Endothelial cell (in vitro differentiated cells): Measurements from ENCODE around the gene LARP1. TPM values are rescaled to one million over a fixed set of nuclear protein-coding genes. Genes with fewer than 3 reads are reported as not detected.
"Not testable (repeated sequence)": the region's sequence is repeated elsewhere in the genome, so short reads cannot be mapped to it uniquely, and the experiment has no call there.

Experiments used
- DNase-seq: peaks from one replicate; pipeline ENCODE4 v3.0.0; 2021; ENCODE audit warnings: low spot score
- H3K27ac Mint-ChIP-seq: one replicate; pipeline ENCODE4 v1.8.0; 2021; ENCODE audit warnings: mixed read lengths, inconsistent platforms; ENCODE audit not compliant: unreplicated experiment
- H3K27me3 Mint-ChIP-seq: one replicate; pipeline ENCODE4 v1.8.0; 2021; ENCODE audit warnings: mild to moderate bottlenecking, moderate library complexity, mixed read lengths, inconsistent platforms; ENCODE audit not compliant: unreplicated experiment
- H3K36me3 Mint-ChIP-seq: one replicate; pipeline ENCODE4 v1.8.0; 2021; ENCODE audit warnings: mild to moderate bottlenecking, low read depth, mixed read lengths, inconsistent platforms; ENCODE audit not compliant: unreplicated experiment
- H3K4me1 Mint-ChIP-seq: one replicate; pipeline ENCODE4 v1.8.0; 2021; ENCODE audit warnings: mild to moderate bottlenecking, mixed read lengths, inconsistent platforms; ENCODE audit not compliant: unreplicated experiment
- H3K4me3 Mint-ChIP-seq: one replicate; pipeline ENCODE4 v1.8.0; 2021; ENCODE audit warnings: mild to moderate bottlenecking, mixed read lengths, inconsistent platforms; ENCODE audit not compliant: unreplicated experiment
- H3K9me3 Mint-ChIP-seq: one replicate; pipeline ENCODE4 v1.8.0; 2021; ENCODE audit warnings: mixed read lengths, inconsistent platforms; ENCODE audit not compliant: unreplicated experiment
- total RNA-seq: library from RNA; stranded (reverse); fragmentation: NEBNext Ultra II Directional; extraction: Animal tissue kit (Norgen Biotek cat#: 25700); gene quantifications from one replicate; pipeline ENCODE4 v1.2.1, GENCODE V29; 2021; ENCODE audit not compliant: unreplicated experiment
- TF ChIP-seq, protein P1 (sequence below): fragments of 200-600 bp; sonication (generic); IDR thresholded peaks from one replicate; pipeline ENCODE4 v1.5.0; 2021; ENCODE audit warnings: antibody characterized with exemption; ENCODE audit not compliant: unreplicated experiment

LARP1 gene
- total RNA-seq, 1 donor from 2014 or later = 198 TPM

DNA sequence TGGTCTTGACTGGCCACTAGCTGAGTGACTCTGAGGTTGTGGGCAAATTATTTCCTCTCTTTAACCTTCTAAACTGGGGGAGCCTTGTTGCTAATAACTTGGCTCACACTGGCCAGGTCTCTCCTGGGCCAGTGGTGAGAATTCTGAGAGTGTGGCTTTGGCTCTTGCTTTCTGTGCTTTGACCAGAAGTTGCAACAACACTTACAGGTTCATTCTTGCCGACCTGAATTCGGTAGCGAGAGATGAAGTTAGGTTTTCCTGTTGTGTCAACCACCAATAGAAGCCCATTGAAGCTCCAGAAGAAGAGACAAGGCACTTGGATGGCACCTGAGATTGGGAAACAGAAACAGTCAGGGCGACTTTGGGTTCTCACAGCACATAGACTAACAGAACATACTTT is 75.4 kb downstream of the LARP1 start:
- Mint-ChIP-seq H3K27ac (no peak overlapping the region), H3K4me1 (peaks cover 5% of the 10 kb centered on the region), H3K4me3 (peak overlapping the region; percentile 47), H3K27me3 (peaks cover 2% of the 10 kb centered on the region), H3K36me3 (peaks cover 12% of the 10 kb centered on the region), H3K9me3 (no peaks in the 10 kb centered on the region)
- TF ChIP-seq, protein P1, sequence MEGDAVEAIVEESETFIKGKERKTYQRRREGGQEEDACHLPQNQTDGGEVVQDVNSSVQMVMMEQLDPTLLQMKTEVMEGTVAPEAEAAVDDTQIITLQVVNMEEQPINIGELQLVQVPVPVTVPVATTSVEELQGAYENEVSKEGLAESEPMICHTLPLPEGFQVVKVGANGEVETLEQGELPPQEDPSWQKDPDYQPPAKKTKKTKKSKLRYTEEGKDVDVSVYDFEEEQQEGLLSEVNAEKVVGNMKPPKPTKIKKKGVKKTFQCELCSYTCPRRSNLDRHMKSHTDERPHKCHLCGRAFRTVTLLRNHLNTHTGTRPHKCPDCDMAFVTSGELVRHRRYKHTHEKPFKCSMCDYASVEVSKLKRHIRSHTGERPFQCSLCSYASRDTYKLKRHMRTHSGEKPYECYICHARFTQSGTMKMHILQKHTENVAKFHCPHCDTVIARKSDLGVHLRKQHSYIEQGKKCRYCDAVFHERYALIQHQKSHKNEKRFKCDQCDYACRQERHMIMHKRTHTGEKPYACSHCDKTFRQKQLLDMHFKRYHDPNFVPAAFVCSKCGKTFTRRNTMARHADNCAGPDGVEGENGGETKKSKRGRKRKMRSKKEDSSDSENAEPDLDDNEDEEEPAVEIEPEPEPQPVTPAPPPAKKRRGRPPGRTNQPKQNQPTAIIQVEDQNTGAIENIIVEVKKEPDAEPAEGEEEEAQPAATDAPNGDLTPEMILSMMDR = no peak
- DNase-seq = no peak

DNA sequence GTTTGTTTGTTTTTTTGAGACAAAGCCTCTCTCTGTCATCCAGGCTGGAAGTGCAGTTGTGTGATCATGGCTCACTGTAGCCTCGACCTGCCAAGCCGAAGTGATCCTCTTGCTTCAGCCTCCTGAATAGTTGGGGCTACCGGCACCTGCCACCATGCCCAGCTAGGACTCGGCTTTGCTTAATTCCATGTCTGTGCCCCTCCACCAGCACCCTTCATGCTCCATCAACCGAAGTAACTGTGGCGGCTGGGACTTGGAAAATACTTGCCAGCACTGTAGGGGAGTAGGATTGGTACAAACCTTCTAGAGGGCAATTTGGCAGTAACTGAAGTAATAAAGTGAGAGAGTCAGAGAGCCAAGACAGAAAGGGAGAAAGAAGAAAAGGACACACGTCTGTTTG is 76.3 kb downstream of the LARP1 start:
- no peak overlapping the region for H3K27ac Mint-ChIP-seq
- peaks cover 12% of the 10 kb centered on the region for H3K36me3 Mint-ChIP-seq

DNA sequence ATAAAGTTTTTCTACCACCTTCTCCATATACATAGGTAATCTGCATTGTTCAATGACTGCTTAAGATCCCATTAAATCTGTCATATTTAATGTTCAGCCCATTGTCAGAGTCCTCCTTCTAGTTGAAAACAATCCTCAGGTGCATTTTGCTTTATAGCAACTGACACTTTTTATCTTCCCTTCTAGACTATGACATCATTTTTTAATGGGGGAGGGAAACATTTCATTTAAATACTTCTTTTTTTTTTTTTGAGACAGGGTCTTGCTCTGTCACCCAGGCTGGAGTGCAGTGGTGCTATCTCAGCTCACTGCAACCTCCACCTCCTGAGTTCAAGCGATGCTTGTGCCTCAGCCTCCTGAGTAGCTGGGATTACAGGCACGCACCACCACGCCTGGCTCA is 77.6 kb downstream of the LARP1 start:
- H3K9me3 Mint-ChIP-seq, DNase-seq, H3K27me3 Mint-ChIP-seq, H3K4me3 Mint-ChIP-seq, H3K27ac Mint-ChIP-seq: not testable (repeated sequence)
- H3K36me3 Mint-ChIP-seq = peaks cover 16% of the 10 kb centered on the region
- peaks cover 13% of the 10 kb centered on the region for H3K4me1 Mint-ChIP-seq

More for the DNA sequence above, 76.3 kb downstream of the LARP1 start:
- TF ChIP-seq, protein P1 = no peak
- no peak for DNase-seq
- peaks cover 2% of the 10 kb centered on the region for H3K27me3 Mint-ChIP-seq
- no peaks in the 10 kb centered on the region for H3K9me3 Mint-ChIP-seq
- no peak overlapping the region for H3K4me3 Mint-ChIP-seq
- peaks cover 5% of the 10 kb centered on the region for H3K4me1 Mint-ChIP-seq

DNA sequence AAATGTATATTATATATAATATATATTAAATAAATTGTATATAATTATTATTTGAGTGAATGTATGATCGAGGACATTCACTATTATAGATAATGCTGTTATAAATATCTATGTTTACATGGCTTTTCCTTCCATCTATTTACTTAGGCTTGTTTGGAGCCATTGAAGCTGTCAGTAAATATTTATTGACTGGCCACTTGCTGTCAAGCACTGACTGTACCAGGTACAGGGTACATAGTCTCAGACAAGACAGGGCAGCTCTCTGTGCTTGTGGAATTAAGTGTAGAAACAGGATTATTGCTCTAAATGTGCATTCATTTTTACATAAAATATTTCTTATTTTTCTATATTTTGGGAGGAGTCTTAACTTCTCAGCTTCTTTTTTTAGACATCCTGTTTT is 78.9 kb downstream of the LARP1 start:
- TF ChIP-seq, protein P1 = no peak
- H3K27ac Mint-ChIP-seq = no peak overlapping the region
- no peak for DNase-seq
- H3K4me3 Mint-ChIP-seq = no peak overlapping the region
- peaks cover 12% of the 10 kb centered on the region for H3K36me3 Mint-ChIP-seq
- no peaks in the 10 kb centered on the region for H3K9me3 Mint-ChIP-seq
- H3K27me3 Mint-ChIP-seq = peaks cover 2% of the 10 kb centered on the region
- H3K4me1 Mint-ChIP-seq = peaks cover 18% of the 10 kb centered on the region

DNA sequence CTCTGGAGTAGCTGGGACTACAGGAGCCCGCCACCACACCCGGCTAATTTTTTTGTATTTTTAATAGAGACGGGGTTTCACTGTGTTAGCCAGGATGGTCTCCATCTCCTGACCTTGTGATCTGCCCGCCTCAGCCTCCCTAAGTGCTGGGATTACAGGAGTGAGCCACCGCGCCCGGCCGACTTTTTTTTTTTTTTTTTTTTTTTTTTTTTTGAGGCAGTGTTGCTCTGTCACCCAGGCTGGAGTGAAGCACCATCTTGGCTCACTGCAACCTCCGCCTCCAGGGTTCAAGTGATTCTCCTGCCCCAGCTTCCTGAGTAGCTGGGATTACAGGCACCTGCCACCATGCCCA is 80.5 kb downstream of the LARP1 start:
- H3K4me1 Mint-ChIP-seq = peaks cover 21% of the 10 kb centered on the region
- H3K27me3 Mint-ChIP-seq, H3K36me3 Mint-ChIP-seq, DNase-seq, H3K9me3 Mint-ChIP-seq, H3K4me3 Mint-ChIP-seq, H3K27ac Mint-ChIP-seq: not testable (repeated sequence)

DNA sequence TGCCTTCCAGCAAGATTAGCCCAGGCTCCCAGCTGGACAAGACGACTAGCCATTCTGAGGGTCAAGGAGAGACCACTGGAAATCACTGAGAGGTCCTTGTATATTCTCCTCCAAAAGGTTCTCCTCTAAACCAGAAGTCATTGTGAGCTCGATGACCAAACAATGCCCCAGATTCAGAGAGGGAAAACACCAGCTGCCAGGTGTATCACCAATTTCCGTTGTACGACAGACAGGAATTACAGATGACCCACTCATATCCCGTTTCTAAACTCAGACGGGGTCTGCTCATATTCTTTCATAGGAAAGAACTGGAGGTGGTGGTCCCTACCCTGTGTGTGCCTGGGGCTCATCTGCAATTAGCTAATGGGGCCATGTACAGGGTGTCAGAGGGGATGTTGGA is 81.0 kb downstream of the LARP1 start:
- peaks cover 5% of the 10 kb centered on the region for H3K36me3 Mint-ChIP-seq
- peaks cover 23% of the 10 kb centered on the region for H3K4me1 Mint-ChIP-seq
- H3K27ac Mint-ChIP-seq = no peak overlapping the region
- no peak for DNase-seq
- TF ChIP-seq, protein P1 = no peak
- no peak overlapping the region for H3K4me3 Mint-ChIP-seq
- H3K9me3 Mint-ChIP-seq = no peaks in the 10 kb centered on the region
- H3K27me3 Mint-ChIP-seq = no peaks in the 10 kb centered on the region
